Spleen (tissue), 7 donors: ENCODE measurements around the gene MYOZ2.

Experiments
- POLR2AphosphoS5 ChIP-seq, 3 donors: sonication (generic); formaldehyde crosslinking; IDR thresholded peaks; one replicate each; pipeline ENCODE4 v1.5.1; 2017; ENCODE audit warnings: antibody characterized with exemption in 3 of 3
- TF ChIP-seq, protein P1 (sequence below), 11 experiments: fragments of 200-600 bp in 7 of 11; fragments of 450-650 bp in 4 of 11; sonication (generic) in 4 of 11; IDR thresholded peaks in 8 of 11; conservative IDR thresholded peaks in 3 of 11; 1 replicate in 7 of 11; 2 replicates in 4 of 11; pipeline versions ENCODE4 v1.4.0 to v1.8.0; 2016 to 2021; ENCODE audit warnings: antibody characterized with exemption in 11 of 11, inconsistent platforms in 4 of 11, mild to moderate bottlenecking in 1 of 11
- donor health status: DM: no; HTN: no; CAD: no; lungs with moderate emphysema.
- donor health status: DM: no; HTN: no; CAD: no.
- donor health status: DM: no; HTN: no; CAD: no.

DNA sequence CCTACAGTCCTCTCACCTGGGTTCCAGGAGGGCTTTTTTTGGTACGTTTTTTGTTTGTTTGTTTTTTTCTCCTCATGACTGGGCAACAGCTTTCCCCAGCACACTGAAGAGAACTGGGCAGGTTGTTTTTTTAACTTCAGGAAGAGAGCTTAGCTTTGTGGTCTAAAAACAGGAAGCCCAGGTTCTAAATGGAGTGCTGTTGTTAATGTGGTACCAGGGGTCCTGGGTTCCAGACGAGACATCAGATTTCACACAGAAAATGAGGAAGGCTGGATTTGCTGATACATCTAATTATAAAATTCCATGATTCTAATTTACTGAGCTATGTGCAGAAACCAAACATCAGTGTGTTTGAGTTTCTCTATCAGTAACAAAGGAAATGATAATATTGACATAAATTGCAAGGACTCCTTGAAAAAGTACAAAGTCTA lies 4.2 kb downstream of the MYOZ2 start:
- TF ChIP-seq, protein P1, sequence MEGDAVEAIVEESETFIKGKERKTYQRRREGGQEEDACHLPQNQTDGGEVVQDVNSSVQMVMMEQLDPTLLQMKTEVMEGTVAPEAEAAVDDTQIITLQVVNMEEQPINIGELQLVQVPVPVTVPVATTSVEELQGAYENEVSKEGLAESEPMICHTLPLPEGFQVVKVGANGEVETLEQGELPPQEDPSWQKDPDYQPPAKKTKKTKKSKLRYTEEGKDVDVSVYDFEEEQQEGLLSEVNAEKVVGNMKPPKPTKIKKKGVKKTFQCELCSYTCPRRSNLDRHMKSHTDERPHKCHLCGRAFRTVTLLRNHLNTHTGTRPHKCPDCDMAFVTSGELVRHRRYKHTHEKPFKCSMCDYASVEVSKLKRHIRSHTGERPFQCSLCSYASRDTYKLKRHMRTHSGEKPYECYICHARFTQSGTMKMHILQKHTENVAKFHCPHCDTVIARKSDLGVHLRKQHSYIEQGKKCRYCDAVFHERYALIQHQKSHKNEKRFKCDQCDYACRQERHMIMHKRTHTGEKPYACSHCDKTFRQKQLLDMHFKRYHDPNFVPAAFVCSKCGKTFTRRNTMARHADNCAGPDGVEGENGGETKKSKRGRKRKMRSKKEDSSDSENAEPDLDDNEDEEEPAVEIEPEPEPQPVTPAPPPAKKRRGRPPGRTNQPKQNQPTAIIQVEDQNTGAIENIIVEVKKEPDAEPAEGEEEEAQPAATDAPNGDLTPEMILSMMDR (IDR thresholded peaks at IDR 0.05 in 8 of 11, conservative IDR thresholded peaks at IDR 0.05 in 3 of 11) = no peak
- no peak for TF ChIP-seq POLR2AphosphoS5 (IDR thresholded peaks at IDR 0.05)
